ENCODE measurements around the gene ATRIP. TPM values are rescaled to one million over a fixed set of nuclear protein-coding genes. Genes with fewer than 3 reads are reported as not detected.

ATRIP gene
- polyA plus RNA-seq, 3 donors: 1.8 to 4.7 (median 2.8) TPM

GRCh38 chr3:48402281-48402732 lies 44.2 kb upstream of the ATRIP start:
- WGBS (ENCODE audit: insufficient coverage): 85% methylated on average over 7 of the region's 8 CpGs
- peaks cover 13% of the 10 kb centered on the region for H3K4me1 Mint-ChIP-seq
- Histone ChIP-seq H3K9me3 (replicated peaks in 1 of 2; ENCODE audit: control insufficient read depth in 1 of 2, insufficient read depth in 1 of 2, low read length in 2 of 2) (no peaks in the 10 kb centered on the region), H4K20me1 (ENCODE audit: insufficient read depth, low read length) (no peaks in the 10 kb centered on the region), H3K4me1 (ENCODE audit: control insufficient read depth in 1 of 2, insufficient read depth in 2 of 2, low read length in 2 of 2) (peaks cover 6 to 9% of the 10 kb centered on the region in 2 donors), H3K36me3 (replicated peaks in 1 of 2; ENCODE audit: control insufficient read depth in 1 of 2, insufficient read depth in 2 of 2, low read length in 2 of 2) (no peaks in the 10 kb centered on the region), H3K9ac (ENCODE audit: insufficient read depth, low read length, poor library complexity, severe bottlenecking) (no peak overlapping the region), H3K27me3 (ENCODE audit: control insufficient read depth in 2 of 2, insufficient read depth in 2 of 2, low read length in 2 of 2) (no peaks in the 10 kb centered on the region), H3K4me3 (replicated peaks in 1 of 3; ENCODE audit: low read depth in 2 of 3, low read length in 3 of 3) (no peak overlapping the region), H3K27ac (ENCODE audit: low read depth in 1 of 2, low read length in 2 of 2) (no peak overlapping the region), H2AFZ (ENCODE audit: insufficient read depth, low read depth, low read length, poor library complexity, severe bottlenecking) (no peak overlapping the region), H3K4me2 (replicated peaks; ENCODE audit: extremely low read depth, low read length, poor library complexity, severe bottlenecking) (no peak overlapping the region), H3K79me2 (ENCODE audit: insufficient read depth, low read length) (no peaks in the 10 kb centered on the region)
- H3K27ac Mint-ChIP-seq: no peak overlapping the region
- intact Hi-C loops (cut with micrococcal nuclease): loop anchor here (5.0 kb wide), 2 partner anchors 35 to 285 kb away; partner anchors contain the start of gene NCKIPSD (in 2 of the 2)
- no peak for TF ChIP-seq CTCF (IDR thresholded peaks at IDR 0.05)
- H3K36me3 Mint-ChIP-seq: no peaks in the 10 kb centered on the region
- H3K4me3 Mint-ChIP-seq: no peak overlapping the region
- peak in 1 of 3 donors; percentile 2 for DNase-seq
- H3K9me3 Mint-ChIP-seq: no peaks in the 10 kb centered on the region
- H3K27me3 Mint-ChIP-seq (ENCODE audit: low read depth in 3 of 3): peaks cover 0 to 3% (median 0%) of the 10 kb centered on the region in 3 donors

GRCh38 chr3:48402907-48403306 lies 43.6 kb upstream of the ATRIP start:
- no peaks in the 10 kb centered on the region for H3K36me3 ChIP-seq (replicated peaks in 1 of 2; ENCODE audit: control insufficient read depth in 1 of 2, insufficient read depth in 2 of 2, low read length in 2 of 2)
- no peaks in the 10 kb centered on the region for H3K27me3 ChIP-seq (ENCODE audit: control insufficient read depth in 2 of 2, insufficient read depth in 2 of 2, low read length in 2 of 2)
- no peak for DNase-seq
- no peaks in the 10 kb centered on the region for H4K20me1 ChIP-seq (ENCODE audit: insufficient read depth, low read length)
- Mint-ChIP-seq H3K27ac (no peak overlapping the region), H3K36me3 (no peaks in the 10 kb centered on the region), H3K4me1 (peaks cover 7% of the 10 kb centered on the region), H3K9me3 (no peaks in the 10 kb centered on the region), H3K27me3 (ENCODE audit: low read depth in 3 of 3) (peaks cover 0 to 3% (median 0%) of the 10 kb centered on the region in 3 donors), H3K4me3 (no peak overlapping the region)
- no peaks in the 10 kb centered on the region for H3K79me2 ChIP-seq (ENCODE audit: insufficient read depth, low read length)
- no peak overlapping the region for H3K27ac ChIP-seq (ENCODE audit: low read depth in 1 of 2, low read length in 2 of 2)
- H3K9ac ChIP-seq (ENCODE audit: insufficient read depth, low read length, poor library complexity, severe bottlenecking): no peak overlapping the region
- H3K4me2 ChIP-seq (replicated peaks; ENCODE audit: extremely low read depth, low read length, poor library complexity, severe bottlenecking): no peak overlapping the region
- H3K9me3 ChIP-seq (replicated peaks in 1 of 2; ENCODE audit: control insufficient read depth in 1 of 2, insufficient read depth in 1 of 2, low read length in 2 of 2): no peaks in the 10 kb centered on the region
- intact Hi-C loops (cut with micrococcal nuclease): loop anchor here (5.0 kb wide), 2 partner anchors 34 to 284 kb away; partner anchors contain the start of gene NCKIPSD (in 2 of the 2)
- peaks cover under 1 to 3% of the 10 kb centered on the region in 2 donors for H3K4me1 ChIP-seq (ENCODE audit: control insufficient read depth in 1 of 2, insufficient read depth in 2 of 2, low read length in 2 of 2)
- TF ChIP-seq CTCF (IDR thresholded peaks at IDR 0.05): no peak
- 88% methylated on average over 1 of the region's 3 CpGs for WGBS (ENCODE audit: insufficient coverage)
- H2AFZ ChIP-seq (ENCODE audit: insufficient read depth, low read depth, low read length, poor library complexity, severe bottlenecking): no peak overlapping the region
- H3K4me3 ChIP-seq (replicated peaks in 1 of 3; ENCODE audit: low read depth in 2 of 3, low read length in 3 of 3): no peak overlapping the region
